Measurements from ENCODE around the gene UBP1.
A peak's percentile ranks its signal among the peaks of the same experiment; 100 is the strongest.
"Not testable (repeated sequence)": the region's sequence is repeated elsewhere in the genome, so short reads cannot be mapped to it uniquely, and the experiment has no call there.

The UBP1 gene

DNA sequence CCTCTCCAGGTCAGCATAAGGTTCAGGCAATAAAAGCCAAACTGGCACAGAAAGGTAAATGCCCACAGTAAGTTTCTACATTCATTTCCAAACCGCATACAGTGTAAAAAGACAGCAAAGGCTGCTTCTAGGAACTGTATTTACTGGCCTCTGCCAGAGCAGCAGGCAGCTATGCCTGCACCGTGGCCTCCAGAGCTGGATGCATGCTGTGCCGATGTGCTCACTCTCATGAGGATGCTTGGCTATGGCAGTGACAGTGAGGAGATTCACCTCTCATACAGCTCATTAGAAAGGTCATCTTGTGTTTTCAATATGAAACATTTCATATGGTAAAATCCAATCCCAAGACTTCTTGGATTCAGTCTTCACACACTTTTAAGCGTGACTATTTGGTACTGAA is 50.3 kb downstream of the UBP1 start:
- DNase-seq (ENCODE audit: low read depth) = no peak

DNA sequence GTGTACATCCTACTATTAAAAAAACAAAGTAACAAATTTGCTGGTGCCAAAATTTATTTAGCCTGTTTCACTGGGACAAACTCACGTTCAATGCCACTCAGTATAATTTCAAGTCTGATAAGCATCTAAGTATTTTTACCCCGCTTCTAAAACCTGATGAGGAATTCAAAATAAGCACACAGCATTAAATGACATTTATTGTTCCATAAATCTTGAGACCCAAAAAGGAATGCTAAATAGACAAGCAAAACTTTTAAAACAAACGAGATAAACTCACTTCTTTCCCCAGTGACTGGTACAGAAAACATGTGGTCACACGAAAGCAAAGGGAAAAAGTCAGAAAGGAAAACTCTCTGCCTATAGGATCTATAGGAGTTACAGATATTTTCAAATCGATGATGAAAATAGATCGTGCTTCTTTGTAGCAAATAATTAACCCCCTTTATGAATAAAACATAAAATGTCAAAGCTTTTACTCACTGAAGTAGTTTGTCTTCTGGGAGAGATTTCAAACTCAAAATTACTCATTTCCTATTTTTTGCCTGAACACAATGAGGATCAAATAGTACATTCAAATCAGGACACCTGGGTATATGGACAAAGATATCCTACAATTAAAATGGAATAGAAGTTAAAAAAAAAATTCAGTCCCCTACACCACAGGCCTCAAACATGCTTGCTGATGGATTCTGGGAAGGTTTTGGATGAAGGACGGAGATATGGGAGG is 51.7 kb downstream of the UBP1 start:
- DNase-seq (ENCODE audit: low read depth) = no peak

DNA sequence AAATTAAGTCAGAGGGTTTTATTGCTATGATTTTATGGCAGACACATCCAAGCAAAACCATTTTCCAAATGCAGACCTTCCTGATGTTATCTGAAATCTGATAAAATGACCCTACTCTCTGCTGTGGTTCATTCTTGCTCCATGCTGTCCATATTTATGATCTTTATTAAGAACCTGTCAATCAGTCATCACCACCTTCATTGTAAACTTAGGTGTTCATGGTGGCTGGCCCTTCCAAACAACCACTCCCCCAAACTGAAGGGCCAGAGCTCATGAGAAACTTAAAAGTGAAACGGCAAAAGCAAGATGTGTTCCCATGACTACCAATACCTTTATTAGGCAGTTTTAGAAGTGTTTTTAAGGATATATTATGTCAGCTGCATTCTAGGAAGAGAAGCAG is 53.6 kb downstream of the UBP1 start:
- DNase-seq (ENCODE audit: low read depth) = no peak

DNA sequence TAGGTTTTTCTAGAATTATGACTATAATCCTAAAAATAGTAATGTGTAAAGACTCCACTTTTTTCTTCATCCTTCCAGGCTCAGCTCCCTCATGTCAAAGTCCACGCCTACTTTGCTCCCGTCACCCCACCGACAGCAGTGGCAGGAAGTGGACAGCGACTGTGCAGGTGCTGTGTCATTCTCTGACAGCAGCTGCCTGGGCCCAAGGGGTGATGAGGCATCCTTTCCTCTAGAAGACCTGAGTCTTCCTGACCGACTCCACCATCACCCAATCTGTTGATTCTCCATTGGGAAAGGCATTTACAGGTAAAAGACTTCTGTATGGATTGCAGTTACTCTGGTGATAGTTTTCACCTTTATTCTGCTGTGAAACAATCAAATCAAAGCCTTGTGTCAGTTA is 54.8 kb downstream of the UBP1 start:
- no peak for DNase-seq (ENCODE audit: low read depth)

DNA sequence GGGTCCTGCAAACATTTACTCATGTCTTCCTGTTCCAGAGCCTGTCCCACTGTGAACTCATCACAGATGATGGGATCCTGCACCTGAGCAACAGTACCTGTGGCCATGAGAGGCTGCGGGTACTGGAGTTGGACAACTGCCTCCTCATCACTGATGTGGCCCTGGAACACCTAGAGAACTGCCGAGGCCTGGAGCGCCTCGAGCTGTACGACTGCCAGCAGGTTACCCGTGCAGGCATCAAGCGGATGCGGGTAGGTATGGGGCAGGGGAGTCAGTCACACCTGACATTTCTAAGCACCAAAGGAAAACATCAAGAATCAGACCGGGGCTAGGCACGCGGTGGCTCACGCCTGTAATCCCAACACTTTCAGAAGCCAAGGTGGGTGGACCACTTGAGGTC is 56.3 kb downstream of the UBP1 start:
- no peak for DNase-seq (ENCODE audit: low read depth)

DNA sequence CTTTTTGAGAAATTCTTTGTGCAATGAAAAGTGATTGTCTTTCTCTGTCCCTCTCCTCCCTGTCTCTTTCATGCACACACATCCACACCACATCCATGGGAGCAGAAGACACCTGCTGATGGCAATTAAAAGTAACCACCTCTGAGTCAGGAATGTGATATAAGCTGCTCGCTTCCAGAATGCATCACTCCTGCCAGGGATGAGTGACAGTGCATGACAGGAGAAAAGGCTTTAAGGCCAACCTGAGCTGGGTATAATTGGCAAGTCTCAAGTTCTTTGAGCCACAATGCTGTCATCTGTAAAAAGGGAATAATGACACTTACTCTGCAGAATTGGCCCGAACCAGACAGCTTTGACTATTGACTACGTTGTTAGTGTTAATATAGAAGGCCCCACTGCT is 59.6 kb downstream of the UBP1 start:
- no peak for DNase-seq (ENCODE audit: low read depth)

DNA sequence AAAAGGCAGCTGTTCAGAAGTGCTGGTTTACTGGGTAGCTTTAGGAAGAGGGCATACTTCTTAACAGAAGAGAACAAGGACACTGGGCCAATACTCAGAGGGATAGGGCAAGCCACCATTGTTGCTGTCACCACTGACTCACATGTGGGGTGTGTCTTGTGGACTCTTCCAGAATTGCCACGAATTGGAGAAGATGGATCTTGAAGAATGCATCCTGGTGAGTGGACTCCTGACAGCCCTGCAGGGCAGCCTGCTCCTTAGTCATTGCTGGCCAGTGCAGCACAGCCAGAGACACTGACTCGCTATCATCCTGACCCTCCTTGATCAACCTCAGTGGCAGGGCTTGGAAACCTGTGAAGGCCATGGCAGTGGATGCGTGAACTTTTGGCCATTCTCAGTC is 62.3 kb downstream of the UBP1 start:
- DNase-seq (ENCODE audit: low read depth) = peak; percentile 42

DNA sequence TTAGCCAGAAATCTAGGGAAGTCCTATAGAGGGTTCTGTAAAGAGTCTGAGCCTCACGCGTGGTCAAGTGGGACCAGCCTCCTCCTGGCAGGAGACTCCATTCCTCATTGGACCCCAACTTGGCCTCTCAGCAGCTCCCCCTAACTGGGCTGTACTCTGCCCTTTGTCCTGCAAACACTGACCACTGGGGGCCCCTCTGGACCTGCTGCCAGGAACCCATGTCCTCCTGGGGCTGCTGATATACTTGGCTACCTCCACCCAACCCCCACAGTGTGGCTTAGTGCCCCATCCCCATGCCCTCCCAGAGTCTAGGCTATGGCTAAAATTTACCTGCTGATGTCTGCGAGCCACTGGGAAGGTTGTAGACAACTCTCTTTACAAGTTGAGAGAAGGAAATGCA is 62.7 kb downstream of the UBP1 start:
- no peak for DNase-seq (ENCODE audit: low read depth)

DNA sequence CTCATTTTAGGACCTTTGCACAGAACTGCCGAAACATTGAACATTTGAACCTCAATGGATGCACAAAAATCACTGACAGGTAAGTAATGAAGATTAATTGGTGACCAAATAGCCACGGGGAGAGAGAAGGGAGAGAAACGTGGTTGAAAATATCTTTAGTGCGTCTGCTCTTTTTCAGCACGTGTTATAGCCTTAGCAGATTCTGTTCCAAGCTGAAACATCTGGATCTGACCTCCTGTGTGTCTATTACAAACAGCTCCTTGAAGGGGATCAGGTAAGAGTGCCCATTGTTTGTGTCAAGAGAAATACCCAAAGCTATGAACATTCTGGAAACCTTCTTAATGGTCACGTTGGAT is 67.1 kb downstream of the UBP1 start:
- DNase-seq (ENCODE audit: low read depth) = no peak

DNA sequence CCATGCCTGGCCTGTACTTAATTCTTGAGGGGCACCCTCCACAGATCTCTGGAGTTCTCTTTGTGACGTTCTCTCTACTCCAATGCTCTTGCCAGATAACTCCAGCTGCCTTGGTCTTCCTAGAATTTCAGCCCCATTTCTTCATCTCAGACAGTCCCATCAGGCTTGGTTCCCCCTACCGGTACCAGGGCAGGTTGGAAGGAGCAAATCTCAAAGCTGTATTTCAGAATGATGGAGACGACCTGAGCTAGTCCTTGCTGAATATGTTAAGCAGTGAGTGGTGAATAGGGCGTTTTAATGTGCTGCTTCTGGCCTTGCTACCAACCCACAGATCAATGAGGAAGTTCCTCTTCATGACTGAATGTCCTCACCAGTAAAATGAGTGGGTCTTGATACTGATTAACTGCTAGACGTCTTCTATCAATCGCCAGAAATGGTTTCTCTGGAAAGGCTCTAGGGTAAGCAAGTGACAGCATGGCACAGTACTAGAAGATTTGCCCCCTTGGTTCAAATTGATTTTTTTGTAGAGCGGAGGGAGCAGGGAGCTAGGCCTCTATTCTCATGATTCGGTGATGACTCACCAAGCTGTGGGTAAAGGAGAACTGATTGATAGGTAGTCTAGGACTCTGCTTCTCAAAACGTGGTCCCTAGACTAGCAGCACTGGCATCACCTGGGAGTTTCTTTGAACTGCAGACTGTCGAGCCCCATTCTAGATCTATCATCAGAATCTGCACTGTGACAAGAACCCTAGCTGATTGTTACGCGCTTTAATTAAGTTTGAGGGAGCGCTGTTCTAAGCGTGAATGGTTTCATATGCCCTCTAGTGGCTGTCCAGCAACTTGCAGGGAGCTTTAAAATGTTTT is 67.8 kb downstream of the UBP1 start:
- peak; percentile 44 for DNase-seq (ENCODE audit: low read depth)

DNA sequence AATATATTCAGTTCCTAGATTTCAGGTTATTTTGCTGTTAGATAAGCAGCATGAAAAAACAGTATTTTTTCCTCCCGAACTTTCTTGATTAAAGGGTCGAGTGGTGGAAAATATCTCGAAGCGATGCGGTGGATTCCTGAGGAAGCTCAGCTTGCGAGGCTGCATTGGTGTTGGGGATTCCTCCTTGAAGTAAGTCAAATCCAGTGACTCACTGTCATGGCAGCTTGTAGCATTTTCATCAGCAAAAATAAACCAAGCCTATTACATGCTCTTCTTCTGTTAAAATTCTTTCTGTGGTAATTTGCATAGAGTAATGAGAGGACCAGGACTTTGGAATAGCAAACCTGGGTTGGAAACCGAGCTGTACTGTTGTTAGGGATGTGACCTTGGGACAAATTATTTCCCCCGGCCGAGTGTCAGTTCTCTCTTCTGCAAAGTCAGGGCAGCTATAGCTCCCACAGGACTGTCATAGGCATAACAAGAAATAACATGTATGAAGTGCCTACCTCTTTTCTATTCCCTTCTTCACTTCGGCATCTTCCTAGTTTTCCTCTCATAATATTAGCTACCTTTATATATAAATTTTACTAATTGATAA is 75.6 kb downstream of the UBP1 start:
- DNase-seq (ENCODE audit: low read depth) = peak; percentile 54

DNA sequence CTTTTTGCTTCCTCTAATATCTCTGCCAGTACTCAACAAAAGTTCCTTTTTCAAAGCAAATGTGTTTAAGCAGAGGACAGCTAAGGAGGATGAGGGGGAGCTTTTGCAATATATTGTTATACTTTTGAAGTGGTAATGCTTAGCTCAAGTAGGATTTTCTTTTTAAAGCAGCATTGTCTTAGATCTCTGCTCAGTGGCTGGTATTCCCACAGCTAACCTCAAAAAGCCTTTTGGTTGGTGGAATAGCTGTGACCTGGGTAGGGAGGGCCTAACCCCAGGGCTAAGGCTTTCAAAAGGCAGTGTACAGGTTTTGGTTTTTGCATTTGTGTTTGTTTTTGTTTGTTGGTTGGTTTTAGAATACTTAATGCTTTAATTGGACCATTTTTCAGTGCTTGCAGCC is 76.1 kb downstream of the UBP1 start:
- DNase-seq (ENCODE audit: low read depth) = no peak

DNA sequence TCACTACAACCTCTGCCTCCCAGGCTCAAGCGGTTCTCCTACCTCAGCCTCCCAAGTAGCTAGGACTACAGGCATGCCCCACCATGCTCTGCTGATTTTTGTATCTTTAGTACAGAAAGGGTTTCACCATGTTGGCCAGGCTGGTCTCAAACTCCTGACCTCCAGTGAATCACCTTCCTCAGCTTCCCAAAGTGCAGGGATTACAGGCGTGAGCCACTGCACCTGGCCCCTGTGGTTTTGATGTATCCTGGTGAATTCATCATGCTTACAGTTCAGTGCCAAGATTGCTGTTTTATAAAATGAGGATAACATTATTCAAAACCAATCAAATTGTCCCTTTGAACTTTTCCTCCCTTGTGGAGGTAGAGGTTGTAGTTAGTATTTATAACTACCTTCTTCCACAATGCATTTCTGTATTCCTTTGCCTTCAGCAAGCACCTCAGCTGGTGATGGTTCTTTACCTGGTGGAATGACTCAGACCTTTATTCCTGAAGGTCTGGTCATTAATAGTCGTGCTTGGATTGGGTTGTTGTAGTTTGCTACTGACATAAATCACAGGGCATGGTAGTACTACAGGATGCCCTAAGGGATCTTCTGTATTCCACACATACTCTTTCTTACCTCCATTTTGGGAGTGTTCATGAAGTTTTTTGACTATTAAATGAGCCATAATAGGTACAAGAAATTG is 76.9 kb downstream of the UBP1 start:
- DNase-seq (ENCODE audit: low read depth) = no peak

DNA sequence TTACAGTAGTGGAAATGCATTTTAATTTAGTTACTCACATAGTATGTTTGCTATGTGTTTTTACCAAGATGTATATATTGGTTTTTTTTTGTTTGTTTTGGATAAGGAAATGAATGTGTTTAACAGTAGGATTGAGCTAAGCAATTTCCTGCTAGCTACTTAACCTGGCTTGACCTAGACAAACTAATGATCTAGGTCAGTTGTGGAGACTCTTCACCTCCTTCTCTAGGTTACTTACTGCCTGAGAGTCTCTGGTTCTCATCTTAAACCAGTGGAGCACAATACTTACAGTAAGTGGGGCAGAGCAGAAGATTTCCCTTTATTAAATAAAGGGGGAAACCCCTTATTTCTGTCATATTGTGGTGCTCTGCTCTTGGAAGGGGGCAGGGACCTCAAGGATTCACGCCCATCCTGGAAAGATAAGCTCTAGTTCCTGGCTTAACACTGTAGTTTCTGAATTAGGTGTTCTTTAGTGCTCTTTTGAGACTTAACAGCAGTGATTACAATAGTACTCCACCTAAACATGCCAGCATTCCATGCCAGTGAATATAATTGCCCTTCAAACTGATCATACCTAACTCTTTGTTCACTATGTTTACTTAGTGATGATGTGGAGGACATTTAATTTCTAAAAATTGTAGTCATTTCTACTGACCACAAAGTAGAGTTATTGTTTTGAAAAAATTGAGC is 79.9 kb downstream of the UBP1 start:
- DNase-seq (ENCODE audit: low read depth) = peak; percentile 77

DNA sequence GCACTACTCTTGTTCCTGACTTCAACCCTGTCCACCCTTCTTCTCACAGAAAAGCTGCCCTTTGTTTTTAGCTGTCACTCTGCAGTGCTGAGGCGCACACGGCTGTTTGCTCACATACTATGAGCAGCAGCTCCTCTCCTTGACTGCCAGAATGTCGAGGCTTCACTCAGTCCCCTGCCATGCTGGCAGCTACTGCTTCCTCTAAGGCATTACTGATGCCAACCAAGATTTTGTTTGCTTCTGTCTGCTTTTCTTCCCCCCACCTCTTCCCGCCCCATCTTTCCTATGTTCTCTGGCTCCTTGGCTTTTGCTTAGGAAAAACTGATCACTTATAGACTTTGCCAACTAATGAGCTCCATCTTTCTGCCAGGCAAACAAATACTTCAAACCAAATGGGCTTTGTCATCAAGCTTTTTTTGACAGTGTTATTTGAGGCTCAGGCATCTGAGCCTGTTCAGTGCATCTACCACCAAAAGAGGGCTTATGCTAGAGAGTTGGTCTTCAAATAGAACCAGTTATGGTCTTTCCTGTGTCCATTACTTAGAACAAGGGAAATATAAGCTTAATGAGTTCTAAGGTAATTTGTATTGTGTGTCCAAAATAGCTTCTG is 81.9 kb downstream of the UBP1 start:
- DNase-seq (ENCODE audit: low read depth) = peak; percentile 60

DNA sequence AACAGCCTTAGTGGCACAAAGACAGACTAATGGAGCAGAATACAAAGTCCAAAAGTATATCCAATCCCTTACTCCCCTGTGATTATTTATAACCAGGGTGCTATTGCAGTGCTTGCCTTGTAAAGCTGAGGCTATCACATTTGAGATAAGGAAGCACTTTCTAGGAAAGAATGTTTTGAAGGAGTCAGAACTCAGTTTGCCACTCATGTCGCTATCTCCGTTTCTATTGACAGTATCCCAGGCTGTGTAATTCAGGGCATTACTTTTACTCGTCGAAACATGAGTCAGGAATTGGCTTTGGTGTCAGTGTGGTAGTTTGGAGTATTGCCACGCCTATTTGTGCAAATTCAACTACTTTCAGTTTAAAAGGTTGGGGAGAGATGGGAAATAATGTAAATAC is 84.6 kb downstream of the UBP1 start:
- DNase-seq (ENCODE audit: low read depth) = peak; percentile 55

DNA sequence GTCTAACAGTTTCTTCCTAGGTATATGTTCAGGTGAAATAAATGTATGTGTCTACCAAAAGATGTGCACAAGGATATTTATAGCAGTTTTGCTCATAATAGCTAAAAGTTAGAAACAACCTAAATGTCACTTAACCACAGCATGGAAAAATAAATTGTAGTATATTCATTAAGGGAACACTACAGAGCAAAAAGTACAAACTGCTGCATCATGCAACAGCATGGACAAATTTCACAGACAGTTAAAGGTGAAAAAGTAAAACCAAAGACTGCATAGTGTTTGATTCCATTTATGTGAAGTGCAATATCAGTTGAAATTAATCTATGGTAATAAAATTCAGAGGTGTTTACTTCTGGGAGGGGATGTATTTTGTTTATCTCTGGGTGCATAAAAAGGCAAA is 100.4 kb downstream of the UBP1 start:
- no peak for DNase-seq (ENCODE audit: low read depth)

DNA sequence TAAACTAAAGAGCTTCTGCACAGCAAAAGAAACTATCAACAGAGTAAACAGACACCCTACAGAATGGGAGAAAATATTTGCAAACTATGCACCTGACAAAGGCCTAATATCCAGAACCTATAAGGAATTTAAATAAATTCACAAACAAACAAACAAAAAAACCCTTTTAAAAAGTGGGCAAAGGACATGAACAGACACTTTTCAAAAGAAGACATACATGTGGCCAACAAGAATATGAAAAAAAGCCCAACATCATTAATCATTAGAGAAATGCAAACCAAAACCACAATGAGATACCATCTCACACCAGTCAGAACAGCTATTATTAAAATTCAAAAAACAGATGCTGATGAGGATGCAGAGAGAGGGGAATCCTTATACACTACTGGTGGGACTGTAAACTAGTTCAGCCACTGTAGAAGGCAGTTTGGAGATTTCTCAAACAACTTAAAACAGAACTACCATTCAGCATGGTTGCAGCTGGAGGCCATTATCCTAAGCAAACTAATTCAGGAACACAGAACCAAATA is 101.2 kb downstream of the UBP1 start:
- DNase-seq (ENCODE audit: low read depth) = not testable (repeated sequence)
